H1 (cell line): ENCODE data around the gene PLCL2. TPM values are rescaled to one million over a fixed set of nuclear protein-coding genes. Genes with fewer than 3 reads are reported as not detected.

Source experiments
- CHD2 ChIP-seq: IDR thresholded peaks from 2 replicates; pipeline ENCODE4 v1.6.1; 2012; ENCODE audit warnings: low read length, improper control_type of control experiment
- CTCF ChIP-seq, 3 experiments: IDR thresholded peaks; 1 replicate in 2 of 3; 2 replicates in 1 of 3; pipeline versions ENCODE4 v1.5.1 to v1.6.1; 2011; ENCODE audit warnings: low read length in 3 of 3, mild to moderate bottlenecking in 3 of 3, inconsistent platforms in 2 of 3, low read depth in 1 of 3, moderate library complexity in 1 of 3; ENCODE audit not compliant: insufficient read depth in 1 of 3; ENCODE audit errors: control extremely low read depth in 1 of 3
- POU5F1 ChIP-seq: IDR thresholded peaks from 2 replicates; pipeline ENCODE4 v1.6.1; 2011; ENCODE audit warnings: low read depth, mild to moderate bottlenecking, low read length, moderate library complexity
- RAD21 ChIP-seq, 2 experiments: IDR thresholded peaks in 1 of 2; conservative IDR thresholded peaks in 1 of 2; 2 replicates each; pipeline ENCODE4 v1.6.1; 2011; ENCODE audit warnings: low read depth in 2 of 2, low read length in 2 of 2, improper control_type of control experiment in 1 of 2, inconsistent platforms in 1 of 2, mild to moderate bottlenecking in 1 of 2, moderate library complexity in 1 of 2
- RBBP5 ChIP-seq: IDR thresholded peaks from 2 replicates; pipeline ENCODE4 v1.7.1; 2012; ENCODE audit warnings: low read depth, mild to moderate bottlenecking, inconsistent platforms, low read length, moderate library complexity, borderline replicate concordance
- RFX5 ChIP-seq: IDR thresholded peaks from 2 replicates; pipeline ENCODE4 v1.6.1; 2011; ENCODE audit warnings: low read depth, low read length, improper control_type of control experiment, borderline replicate concordance
- SIN3A ChIP-seq, 2 experiments: IDR thresholded peaks in 1 of 2; conservative IDR thresholded peaks in 1 of 2; 2 replicates each; pipeline ENCODE4 v1.6.1; 2011 to 2012; ENCODE audit warnings: low read length in 2 of 2, improper control_type of control experiment in 1 of 2, low read depth in 1 of 2, mild to moderate bottlenecking in 1 of 2
- TAF1 ChIP-seq: IDR thresholded peaks from 2 replicates; pipeline ENCODE4 v1.6.1; 2011; ENCODE audit warnings: mild to moderate bottlenecking, low read depth, low read length
- polyA plus RNA-seq, 7 experiments: library from polyadenylated mRNA; depleted of rRNA in 3 of 7; stranded (reverse) in 5 of 7; unstranded in 2 of 7; fragments of >200 nt in 5 of 7; fragments of 200-250 nt in 2 of 7; gene quantifications; 1 replicate in 5 of 7; 2 replicates in 1 of 7; 4 replicates in 1 of 7; pipeline versions ENCODE4 v1.2.1 to v1.2.3, GENCODE V29; 2011 to 2013; ENCODE audit warnings: missing spikeins in 2 of 7, mixed read lengths in 2 of 7
- total RNA-seq: library from RNA; stranded (reverse); fragmentation: NEBNext Ultra II Directional; extraction: Animal tissue kit (Norgen Biotek cat#: 25700); gene quantifications from 2 replicates; pipeline ENCODE4 v1.2.1, GENCODE V29; 2021

PLCL2 gene
- total and polyA plus RNA-seq, 2 of the 8 experiments (the other 6 are each of a cell fraction or from before 2014, with no cell fraction given), result 3.5 to 6.8 TPM

- no peak for TF ChIP-seq CTCF (IDR thresholded peaks at IDR 0.05; ENCODE audit: control extremely low read depth in 1 of 3, insufficient read depth in 1 of 3, low read depth in 1 of 3, low read length in 3 of 3)
- TF ChIP-seq RFX5, result no peak
- TF ChIP-seq RAD21 (IDR thresholded peaks at IDR 0.05 in 1 of 2, conservative IDR thresholded peaks at IDR 0.05 in 1 of 2; ENCODE audit: low read depth in 2 of 2, low read length in 2 of 2), result no peak
- TF ChIP-seq SIN3A (conservative IDR thresholded peaks at IDR 0.05 in 1 of 2, IDR thresholded peaks at IDR 0.05 in 1 of 2; ENCODE audit: low read depth in 1 of 2, low read length in 2 of 2), result no peak
- TF ChIP-seq RBBP5, result no peak
- no peak for TF ChIP-seq CHD2
- TF ChIP-seq POU5F1, result no peak
- no peak for TF ChIP-seq TAF1
Measured at GRCh38 chr3:16911916-16912315, 27.2 kb downstream of the PLCL2 start (continued).
